Right atrium auricular region (tissue), 2 donors: ENCODE data around the gene ARID5B. TPM values are rescaled to one million over a fixed set of nuclear protein-coding genes. Genes with fewer than 3 reads are reported as not detected.

Source experiments
- DNase-seq: peaks from one replicate; pipeline ENCODE4 v3.0.0-alpha.2; 2019; ENCODE audit warnings: low spot score
- H3K27ac ChIP-seq, 2 donors: fragments of 200-600 bp; sonication (generic); 1 replicate in 1 of 2; 2 replicates in 1 of 2; pipeline ENCODE4 v1.5.1; 2016 to 2019
- H3K27me3 ChIP-seq, 2 donors: fragments of 200-600 bp; sonication (generic); one replicate each; pipeline versions ENCODE4 v1.5.1 to v1.6.0; 2017 to 2019
- H3K36me3 ChIP-seq: fragments of 200-600 bp; sonication (generic); one replicate; pipeline ENCODE4 v1.5.1; 2016
- H3K4me1 ChIP-seq, 2 donors: fragments of 200-600 bp; sonication (generic); one replicate each; pipeline versions ENCODE4 v1.5.1 to v1.6.0; 2017 to 2019
- H3K4me3 ChIP-seq, 2 donors: fragments of 200-600 bp; sonication (generic); 1 replicate in 1 of 2; 2 replicates in 1 of 2; pipeline ENCODE4 v1.5.1; 2017 to 2019; ENCODE audit warnings: mild to moderate bottlenecking in 1 of 2, moderate library complexity in 1 of 2
- H3K9me3 ChIP-seq, 2 donors: fragments of 200-600 bp; sonication (generic); one replicate each; pipeline ENCODE4 v1.5.1; 2019
- total RNA-seq, 2 donors: library from RNA; depleted of rRNA; stranded (reverse); fragments of >200 nt; gene quantifications; one replicate each; pipeline ENCODE4 v1.1.0, GENCODE V29; 2016
- TF ChIP-seq, protein P1 (sequence below), 2 donors: fragments of 200-600 bp; sonication (generic); IDR thresholded peaks; one replicate each; pipeline ENCODE4 v1.5.1; 2019; ENCODE audit warnings: antibody characterized with exemption in 2 of 2

ARID5B gene
- total RNA-seq, 2 donors from 2014 or later, result 37.9 to 53.4 TPM

DNA sequence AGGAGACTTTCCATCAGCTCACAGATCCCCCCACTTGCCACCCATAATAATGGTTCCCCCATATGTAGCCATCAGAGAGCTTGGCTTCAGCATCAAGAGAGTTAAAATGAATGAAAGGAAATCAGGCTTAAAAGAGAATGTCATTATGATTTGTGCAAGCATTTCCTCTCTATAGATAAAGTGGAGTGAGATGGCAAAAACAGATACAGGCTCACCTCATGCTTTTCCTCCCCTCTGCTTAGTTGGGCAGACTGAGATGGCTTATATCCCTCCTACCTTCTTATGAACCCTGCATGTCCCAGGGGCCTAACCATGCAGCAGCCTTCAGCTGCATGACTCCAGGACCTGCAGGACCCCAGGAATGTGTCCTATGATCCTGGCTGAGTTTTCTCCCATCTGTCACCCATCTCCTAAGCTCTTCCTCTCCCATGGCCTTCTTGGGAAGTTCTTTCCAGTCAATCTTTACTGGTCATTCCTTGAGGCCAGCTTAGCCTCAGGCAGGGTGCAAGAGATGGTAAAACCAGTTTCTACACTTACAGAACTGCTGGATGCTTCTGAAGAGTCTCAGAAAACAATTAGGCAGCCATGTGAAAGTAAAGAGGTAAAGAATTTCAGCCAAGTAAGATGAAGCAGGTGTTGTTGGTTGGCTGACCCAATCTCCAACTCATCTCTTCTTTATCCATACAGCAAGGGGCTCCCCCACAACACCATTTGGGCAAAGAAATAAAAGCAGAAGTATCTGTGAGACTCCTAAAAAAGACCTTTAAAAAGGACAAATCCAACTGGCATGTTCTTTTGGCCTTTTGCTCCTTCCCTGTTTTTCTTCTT lies 207.5 kb downstream of the ARID5B start:
- DNase-seq, result no peak
- TF ChIP-seq, protein P1, sequence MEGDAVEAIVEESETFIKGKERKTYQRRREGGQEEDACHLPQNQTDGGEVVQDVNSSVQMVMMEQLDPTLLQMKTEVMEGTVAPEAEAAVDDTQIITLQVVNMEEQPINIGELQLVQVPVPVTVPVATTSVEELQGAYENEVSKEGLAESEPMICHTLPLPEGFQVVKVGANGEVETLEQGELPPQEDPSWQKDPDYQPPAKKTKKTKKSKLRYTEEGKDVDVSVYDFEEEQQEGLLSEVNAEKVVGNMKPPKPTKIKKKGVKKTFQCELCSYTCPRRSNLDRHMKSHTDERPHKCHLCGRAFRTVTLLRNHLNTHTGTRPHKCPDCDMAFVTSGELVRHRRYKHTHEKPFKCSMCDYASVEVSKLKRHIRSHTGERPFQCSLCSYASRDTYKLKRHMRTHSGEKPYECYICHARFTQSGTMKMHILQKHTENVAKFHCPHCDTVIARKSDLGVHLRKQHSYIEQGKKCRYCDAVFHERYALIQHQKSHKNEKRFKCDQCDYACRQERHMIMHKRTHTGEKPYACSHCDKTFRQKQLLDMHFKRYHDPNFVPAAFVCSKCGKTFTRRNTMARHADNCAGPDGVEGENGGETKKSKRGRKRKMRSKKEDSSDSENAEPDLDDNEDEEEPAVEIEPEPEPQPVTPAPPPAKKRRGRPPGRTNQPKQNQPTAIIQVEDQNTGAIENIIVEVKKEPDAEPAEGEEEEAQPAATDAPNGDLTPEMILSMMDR (IDR thresholded peaks at IDR 0.05), result no peak
- Histone ChIP-seq H3K27me3 (no peaks in the 10 kb centered on the region), H3K4me3 (no peak overlapping the region), H3K4me1 (peaks cover 0 to 19% of the 10 kb centered on the region in 2 donors), H3K9me3 (no peaks in the 10 kb centered on the region), H3K27ac (no peak overlapping the region), H3K36me3 (no peaks in the 10 kb centered on the region)

DNA sequence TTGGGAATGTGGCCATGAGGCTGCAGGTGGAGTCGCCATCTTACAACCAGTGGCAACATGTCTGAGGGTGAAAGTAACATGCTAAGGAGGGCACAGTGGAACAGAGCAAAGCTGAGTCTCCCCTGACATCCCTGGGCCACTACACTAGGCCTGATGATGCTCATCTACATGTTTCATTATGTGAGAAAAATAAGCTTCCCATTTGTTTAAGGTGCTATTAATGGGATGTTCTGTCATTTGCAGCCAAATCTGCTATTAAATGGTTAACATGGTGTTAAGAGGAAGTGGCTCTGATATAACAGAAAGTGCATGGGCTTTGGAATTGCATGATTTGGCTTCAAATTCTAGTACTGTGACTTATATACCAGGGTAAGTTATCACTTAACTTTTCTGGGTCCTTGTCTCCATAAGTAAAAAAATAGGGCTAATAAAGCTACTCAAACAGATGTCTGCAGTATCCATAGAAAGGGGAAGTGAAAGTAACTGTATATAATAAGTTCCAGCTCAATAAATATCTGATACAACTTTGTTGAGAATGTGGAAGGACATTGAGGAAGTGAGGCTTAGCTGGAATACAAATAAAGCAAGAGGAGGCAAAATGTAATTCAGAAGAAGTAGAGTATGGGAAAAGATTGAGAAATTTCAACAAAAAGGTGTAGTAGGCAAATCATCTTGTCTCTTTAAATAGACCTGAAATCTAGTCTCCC lies 208.2 kb downstream of the ARID5B start:
- Histone ChIP-seq H3K27me3 (no peaks in the 10 kb centered on the region), H3K9me3 (no peaks in the 10 kb centered on the region), H3K4me1 (peaks cover 0 to 19% of the 10 kb centered on the region in 2 donors), H3K27ac (no peak overlapping the region), H3K4me3 (no peak overlapping the region), H3K36me3 (no peaks in the 10 kb centered on the region)
- TF ChIP-seq, protein P1 (IDR thresholded peaks at IDR 0.05), result no peak
- DNase-seq, result no peak

DNA sequence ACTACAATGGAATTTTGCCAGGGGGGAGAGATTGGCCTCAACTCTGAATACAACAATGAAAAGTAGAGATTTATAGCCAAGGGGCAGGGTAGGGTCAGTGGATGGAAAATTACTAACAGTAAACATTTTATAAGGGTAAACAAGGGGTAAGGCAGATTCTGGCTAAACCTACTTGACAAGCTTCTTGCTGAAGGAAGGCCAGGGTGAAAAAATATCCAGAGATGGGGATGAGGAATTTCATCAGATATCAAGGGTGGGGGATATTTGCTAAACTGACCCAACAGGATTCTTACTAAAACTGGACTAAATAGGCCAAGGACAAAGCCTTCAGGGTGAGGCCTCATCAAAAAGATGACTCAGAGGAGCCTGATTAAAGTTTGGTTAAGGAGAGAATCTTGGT lies 210.8 kb downstream of the ARID5B start:
- H3K9me3 ChIP-seq, result no peaks in the 10 kb centered on the region
- TF ChIP-seq, protein P1 (IDR thresholded peaks at IDR 0.05), result no peak
- H3K36me3 ChIP-seq, result no peaks in the 10 kb centered on the region
- DNase-seq, result no peak
- no peaks in the 10 kb centered on the region for H3K27me3 ChIP-seq
- H3K4me1 ChIP-seq, result peaks cover 0 to 19% of the 10 kb centered on the region in 2 donors
- H3K27ac ChIP-seq, result no peak overlapping the region
- no peak overlapping the region for H3K4me3 ChIP-seq

DNA sequence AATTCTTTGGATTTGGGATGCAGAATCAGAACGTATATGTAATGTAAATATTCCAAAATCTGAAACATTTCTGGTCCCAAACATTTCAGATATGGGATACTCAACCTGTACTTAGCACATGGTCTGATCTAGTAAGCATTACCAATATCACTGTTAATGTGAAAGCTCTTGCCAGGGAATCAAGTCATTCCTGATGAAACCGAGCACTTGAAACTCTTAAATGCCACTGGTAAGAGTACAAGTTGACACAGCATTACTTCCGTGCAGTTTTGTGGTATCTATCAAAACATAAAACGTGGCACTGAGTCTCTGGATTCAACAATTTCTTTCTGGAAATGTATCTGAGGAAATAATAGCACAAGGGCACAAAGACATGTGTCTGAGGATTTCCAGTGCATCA lies 211.5 kb downstream of the ARID5B start:
- DNase-seq, result no peak
- Histone ChIP-seq H3K27ac (no peak overlapping the region), H3K27me3 (no peaks in the 10 kb centered on the region), H3K9me3 (no peaks in the 10 kb centered on the region), H3K36me3 (no peaks in the 10 kb centered on the region), H3K4me3 (no peak overlapping the region), H3K4me1 (peaks cover 0 to 19% of the 10 kb centered on the region in 2 donors)
- TF ChIP-seq, protein P1 (IDR thresholded peaks at IDR 0.05), result no peak

DNA sequence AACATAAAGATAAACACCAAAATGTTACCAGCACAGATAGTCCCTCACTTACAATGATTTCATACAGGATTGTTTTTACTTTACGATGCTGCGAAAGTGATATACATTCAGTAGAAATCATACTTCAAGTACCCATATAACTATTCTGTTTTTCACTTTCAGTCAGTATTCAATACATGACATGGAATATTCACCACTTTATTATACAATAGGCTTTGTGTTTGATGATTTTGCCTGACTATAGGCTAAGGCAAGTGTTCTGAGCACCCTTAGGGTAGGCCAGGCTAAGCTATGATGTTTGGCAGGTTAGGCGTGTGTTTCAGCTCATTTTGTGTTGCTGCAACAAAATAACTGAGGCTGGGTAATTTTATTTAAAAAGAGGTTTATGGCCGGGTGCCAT lies 212.2 kb downstream of the ARID5B start:
- H3K4me3 ChIP-seq, result no peak overlapping the region
- no peaks in the 10 kb centered on the region for H3K27me3 ChIP-seq
- TF ChIP-seq, protein P1 (IDR thresholded peaks at IDR 0.05), result no peak
- no peaks in the 10 kb centered on the region for H3K36me3 ChIP-seq
- H3K4me1 ChIP-seq, result peaks cover 0 to 16% of the 10 kb centered on the region in 2 donors
- H3K9me3 ChIP-seq, result no peaks in the 10 kb centered on the region
- no peak for DNase-seq
- no peak overlapping the region for H3K27ac ChIP-seq
